Measurements from ENCODE around the gene GAS2.

GRCh38 chr11:22674470-22675439 is 8.3 kb downstream of the GAS2 start:
- no peak for TF ChIP-seq SIN3A (IDR thresholded peaks at IDR 0.05; ENCODE audit: borderline replicate concordance, insufficient read depth, low read length)
- TF ChIP-seq TAF1 (IDR thresholded peaks at IDR 0.05; ENCODE audit: borderline replicate concordance, insufficient read depth, low read length), result no peak
- TF ChIP-seq POLR2AphosphoS5 (IDR thresholded peaks at IDR 0.05; ENCODE audit: low read depth, low read length), result no peak

Data from PFSK-1 (cell line).